ENCODE measurements around the gene PHLDA3.

Gene PHLDA3

GRCh38 chr1:201433609-201434008, 35.4 kb downstream of the PHLDA3 start:
- no peaks in the 10 kb centered on the region for H3K36me3 ChIP-seq (ENCODE audit: control insufficient read depth in 2 of 2, insufficient read depth in 1 of 2, low read length in 2 of 2)
- H3K9me3 ChIP-seq (ENCODE audit: control insufficient read depth, insufficient read depth, low read depth, low read length): no peaks in the 10 kb centered on the region
- H3K27ac ChIP-seq (ENCODE audit: extremely low read depth, low read depth, low read length): no peak overlapping the region
- H3K4me1 ChIP-seq (ENCODE audit: control insufficient read depth, insufficient read depth, low read length): 0 out of 2 replicates have a peak, but pooled peaks cover 2% of the 10 kb centered on the region
- ChIA-PET CTCF (interaction anchor here (0.6 to 3.7 kb wide), 10 partner anchors 15 to 1370 kb away, joined by 3 to 42 read pairs (median 5); no protein-coding TSS in a partner anchor), POLR2A (no interaction called here)
- no peak overlapping the region for H3K4me3 ChIP-seq (ENCODE audit: low read depth, low read length)
- no peak for TF ChIP-seq PRDM4 (tag by site-specific recombination; IDR thresholded peaks at IDR 0.05)
- TF ChIP-seq ZNF600 (tag by site-specific recombination; IDR thresholded peaks at IDR 0.05): no peak
- no peak for TF ChIP-seq ZNF571 (tag by site-specific recombination; IDR thresholded peaks at IDR 0.05)
- TF ChIP-seq SCRT1 (tag by site-specific recombination; IDR thresholded peaks at IDR 0.05; ENCODE audit: borderline replicate concordance): no peak
- no peak for TF ChIP-seq ZNF366 (tag by site-specific recombination; conservative IDR thresholded peaks at IDR 0.05)
- no peak for TF ChIP-seq ZNF626 (tag by site-specific recombination; IDR thresholded peaks at IDR 0.05)
- TF ChIP-seq GLI2 (tag by site-specific recombination; IDR thresholded peaks at IDR 0.05; ENCODE audit: borderline replicate concordance, low read depth): no peak
- TF ChIP-seq FEZF1 (tag by site-specific recombination; IDR thresholded peaks at IDR 0.05): no peak
- TF ChIP-seq ZSCAN5A (tag by site-specific recombination; IDR thresholded peaks at IDR 0.05): no peak
- TF ChIP-seq ZNF707 (tag by site-specific recombination; IDR thresholded peaks at IDR 0.05): no peak
- no peak for TF ChIP-seq ZNF843 (tag by site-specific recombination; IDR thresholded peaks at IDR 0.05)
- TF ChIP-seq ZNF394 (tag by site-specific recombination; IDR thresholded peaks at IDR 0.05; ENCODE audit: borderline replicate concordance): no peak

GRCh38 chr1:201430776-201431175, 38.2 kb downstream of the PHLDA3 start:
- Histone ChIP-seq H3K36me3 (ENCODE audit: control insufficient read depth in 2 of 2, insufficient read depth in 1 of 2, low read length in 2 of 2) (no peaks in the 10 kb centered on the region), H3K4me3 (ENCODE audit: low read depth, low read length) (no peak overlapping the region), H3K9me3 (ENCODE audit: control insufficient read depth, insufficient read depth, low read depth, low read length) (no peaks in the 10 kb centered on the region), H3K4me1 (ENCODE audit: control insufficient read depth, insufficient read depth, low read length) (no peaks in the 10 kb centered on the region), H3K27ac (ENCODE audit: extremely low read depth, low read depth, low read length) (no peak overlapping the region)
- POLR2A ChIA-PET: no interaction called here
- CTCF ChIA-PET: no interaction called here
- TF ChIP-seq ZNF776 (tag by site-specific recombination; IDR thresholded peaks at IDR 0.05; ENCODE audit: borderline replicate concordance) (no peak), SP2 (tag by site-specific recombination; IDR thresholded peaks at IDR 0.05) (no peak), KLF8 (tag by site-specific recombination; IDR thresholded peaks at IDR 0.05) (no peak), ZNF544 (tag by site-specific recombination; IDR thresholded peaks at IDR 0.05) (no peak), ZNF311 (tag by site-specific recombination; IDR thresholded peaks at IDR 0.05; ENCODE audit: borderline replicate concordance) (no peak), ZNF585B (tag by site-specific recombination; IDR thresholded peaks at IDR 0.05) (no peak), PRDM1 (tag by site-specific recombination; IDR thresholded peaks at IDR 0.05) (no peak), KLF10 (tag by site-specific recombination; IDR thresholded peaks at IDR 0.05) (no peak), TRIM28 (IDR thresholded peaks at IDR 0.05; ENCODE audit: borderline replicate concordance, low read length) (no peak), ZNF76 (tag by site-specific recombination; IDR thresholded peaks at IDR 0.05; ENCODE audit: borderline replicate concordance, low read depth) (no peak), ZBTB11 (tag by site-specific recombination; conservative IDR thresholded peaks at IDR 0.05; ENCODE audit: low read depth) (no peak), ZNF549 (tag by site-specific recombination; IDR thresholded peaks at IDR 0.05) (no peak), ZNF175 (tag by site-specific recombination; IDR thresholded peaks at IDR 0.05) (no peak), ZNF707 (tag by site-specific recombination; IDR thresholded peaks at IDR 0.05) (no peak), PRDM6 (tag by site-specific recombination; IDR thresholded peaks at IDR 0.05) (no peak), ZNF239 (tag by site-specific recombination; IDR thresholded peaks at IDR 0.05) (no peak)
